ENCODE results near the gene ZNF397.
"Not testable (repeated sequence)": the region's sequence is repeated elsewhere in the genome, so short reads cannot be mapped to it uniquely, and the experiment has no call there.

The ZNF397 gene

GRCh38 chr18:35205199-35205712 lies 35.6 kb upstream of the ZNF397 start:
- ATAC-seq (ENCODE audit: insufficient read depth, low read depth) (no peak), DNase-seq (no peak)
- H3K36me3 ChIP-seq (ENCODE audit: insufficient read depth, low read length) = no peaks in the 10 kb centered on the region
- no peak overlapping the region for H3K9ac ChIP-seq (ENCODE audit: low read depth, low read length)
- TF ChIP-seq CTCF (IDR thresholded peaks at IDR 0.05; ENCODE audit: borderline replicate concordance, extremely low read depth, low read length, poor library complexity, severe bottlenecking) (no peak), EZH2 (IDR thresholded peaks at IDR 0.05; ENCODE audit: borderline replicate concordance, low read depth, low read length, severe bottlenecking) (no peak)
- no peak overlapping the region for H3K4me3 ChIP-seq (ENCODE audit: low read depth in 1 of 2, low read length in 2 of 2)
- H3K4me2 ChIP-seq (ENCODE audit: insufficient read depth, low read length) = no peak overlapping the region
- H3K4me1 ChIP-seq (ENCODE audit: insufficient read depth, low read length) = no peaks in the 10 kb centered on the region
- H3K9me3 ChIP-seq (ENCODE audit: insufficient read depth, low read length, severe bottlenecking) = no peaks in the 10 kb centered on the region
- H3K27me3 ChIP-seq (ENCODE audit: insufficient read depth, low read length, poor library complexity) = no peaks in the 10 kb centered on the region
- no peak overlapping the region for H2AFZ ChIP-seq (ENCODE audit: low read depth, low read length)
- no peaks in the 10 kb centered on the region for H3K79me2 ChIP-seq (ENCODE audit: insufficient read depth, low read length)
- H4K20me1 ChIP-seq (ENCODE audit: insufficient read depth, low read length) = no peaks in the 10 kb centered on the region
- H3K27ac ChIP-seq (ENCODE audit: low read length) = no peak overlapping the region

- not testable (repeated sequence) for H4K20me1 ChIP-seq (ENCODE audit: insufficient read depth, low read length); DNase-seq; H3K27ac ChIP-seq (ENCODE audit: low read length); H3K27me3 ChIP-seq (ENCODE audit: insufficient read depth, low read length, poor library complexity); H2AFZ ChIP-seq (ENCODE audit: low read depth, low read length); H3K4me3 ChIP-seq (ENCODE audit: low read depth in 1 of 2, low read length in 2 of 2); H3K4me1 ChIP-seq (ENCODE audit: insufficient read depth, low read length); H3K79me2 ChIP-seq (ENCODE audit: insufficient read depth, low read length); H3K4me2 ChIP-seq (ENCODE audit: insufficient read depth, low read length); H3K36me3 ChIP-seq (ENCODE audit: insufficient read depth, low read length); H3K9ac ChIP-seq (ENCODE audit: low read depth, low read length); ATAC-seq (ENCODE audit: insufficient read depth, low read depth); H3K9me3 ChIP-seq (ENCODE audit: insufficient read depth, low read length, severe bottlenecking)
Observed at GRCh38 chr18:35205746-35206458, 34.9 kb upstream of the ZNF397 start.

- Histone ChIP-seq H3K9me3 (ENCODE audit: insufficient read depth, low read length, severe bottlenecking) (no peaks in the 10 kb centered on the region), H3K79me2 (ENCODE audit: insufficient read depth, low read length) (no peaks in the 10 kb centered on the region), H2AFZ (ENCODE audit: low read depth, low read length) (no peak overlapping the region), H3K4me3 (ENCODE audit: low read depth in 1 of 2, low read length in 2 of 2) (no peak overlapping the region), H3K27me3 (ENCODE audit: insufficient read depth, low read length, poor library complexity) (no peaks in the 10 kb centered on the region), H4K20me1 (ENCODE audit: insufficient read depth, low read length) (no peaks in the 10 kb centered on the region), H3K36me3 (ENCODE audit: insufficient read depth, low read length) (no peaks in the 10 kb centered on the region), H3K27ac (ENCODE audit: low read length) (no peak overlapping the region), H3K4me1 (ENCODE audit: insufficient read depth, low read length) (no peaks in the 10 kb centered on the region), H3K9ac (ENCODE audit: low read depth, low read length) (no peak overlapping the region), H3K4me2 (ENCODE audit: insufficient read depth, low read length) (no peak overlapping the region)
- DNase-seq = no peak
- no peak for TF ChIP-seq CTCF (IDR thresholded peaks at IDR 0.05; ENCODE audit: borderline replicate concordance, extremely low read depth, low read length, poor library complexity, severe bottlenecking)
- no peak for TF ChIP-seq EZH2 (IDR thresholded peaks at IDR 0.05; ENCODE audit: borderline replicate concordance, low read depth, low read length, severe bottlenecking)
- no peak for ATAC-seq (ENCODE audit: insufficient read depth, low read depth)
Observed at GRCh38 chr18:35215026-35215425, 25.8 kb upstream of the ZNF397 start.

- not testable (repeated sequence) for H3K4me3 ChIP-seq (ENCODE audit: low read depth in 1 of 2, low read length in 2 of 2); H3K27me3 ChIP-seq (ENCODE audit: insufficient read depth, low read length, poor library complexity); H3K79me2 ChIP-seq (ENCODE audit: insufficient read depth, low read length); H3K4me2 ChIP-seq (ENCODE audit: insufficient read depth, low read length); DNase-seq; H3K36me3 ChIP-seq (ENCODE audit: insufficient read depth, low read length); H3K4me1 ChIP-seq (ENCODE audit: insufficient read depth, low read length); H3K9me3 ChIP-seq (ENCODE audit: insufficient read depth, low read length, severe bottlenecking); H2AFZ ChIP-seq (ENCODE audit: low read depth, low read length); H3K9ac ChIP-seq (ENCODE audit: low read depth, low read length); ATAC-seq (ENCODE audit: insufficient read depth, low read depth); H4K20me1 ChIP-seq (ENCODE audit: insufficient read depth, low read length); H3K27ac ChIP-seq (ENCODE audit: low read length)
Observed at GRCh38 chr18:35216611-35217010, 24.2 kb upstream of the ZNF397 start.

GRCh38 chr18:35219331-35219730 lies 21.5 kb upstream of the ZNF397 start:
- H3K9ac ChIP-seq (ENCODE audit: low read depth, low read length); H3K79me2 ChIP-seq (ENCODE audit: insufficient read depth, low read length); H3K4me2 ChIP-seq (ENCODE audit: insufficient read depth, low read length); ATAC-seq (ENCODE audit: insufficient read depth, low read depth); H4K20me1 ChIP-seq (ENCODE audit: insufficient read depth, low read length); DNase-seq; H3K27me3 ChIP-seq (ENCODE audit: insufficient read depth, low read length, poor library complexity); H3K4me1 ChIP-seq (ENCODE audit: insufficient read depth, low read length); H3K4me3 ChIP-seq (ENCODE audit: low read depth in 1 of 2, low read length in 2 of 2); H3K36me3 ChIP-seq (ENCODE audit: insufficient read depth, low read length); H2AFZ ChIP-seq (ENCODE audit: low read depth, low read length); H3K27ac ChIP-seq (ENCODE audit: low read length); H3K9me3 ChIP-seq (ENCODE audit: insufficient read depth, low read length, severe bottlenecking): not testable (repeated sequence)

Data from DND-41 (cell line).